Kidney (tissue), 14 donors: ENCODE data around the gene RNF4. TPM values are rescaled to one million over a fixed set of nuclear protein-coding genes. Genes with fewer than 3 reads are reported as not detected.

Experiments used
- DNase-seq, 5 donors: peaks; one replicate each; pipeline ENCODE4 v3.0.0-alpha.2; 2013 to 2020
- FAIRE-seq: peaks from 2 replicates; lab custom pipeline; 2012; peaks lifted over from hg19 to GRCh38; lab: Jason Lieb, UNC
- H3K27ac ChIP-seq, 2 donors: one replicate each; pipeline ENCODE4 v1.7.0; 2013; ENCODE audit warnings: low read depth in 2 of 2, low read length in 2 of 2, inconsistent platforms in 1 of 2
- H3K27me3 ChIP-seq: one replicate; pipeline ENCODE4 v1.7.1; 2013; ENCODE audit warnings: low read length, inconsistent platforms; ENCODE audit not compliant: control insufficient read depth, insufficient read depth
- H3K36me3 ChIP-seq, 3 donors: one replicate each; pipeline versions ENCODE4 v1.7.0 to v1.7.1; 2013; ENCODE audit warnings: low read length in 3 of 3, control low read depth in 1 of 3, inconsistent platforms in 1 of 3; ENCODE audit not compliant: insufficient read depth in 3 of 3, control insufficient read depth in 2 of 3
- H3K4me1 ChIP-seq, 3 donors: one replicate each; pipeline versions ENCODE4 v1.7.0 to v1.7.1; 2013; ENCODE audit warnings: low read length in 3 of 3, inconsistent platforms in 1 of 3, low read depth in 1 of 3; ENCODE audit not compliant: control insufficient read depth in 2 of 3, insufficient read depth in 2 of 3
- H3K4me3 ChIP-seq, 3 donors: one replicate each; pipeline versions ENCODE4 v1.7.0 to v1.8.1; 2013; ENCODE audit warnings: low read length in 3 of 3, control low read depth in 1 of 3, inconsistent platforms in 1 of 3
- H3K9ac ChIP-seq, 3 donors: one replicate each; pipeline versions ENCODE4 v1.7.0 to v1.7.1; 2013; ENCODE audit warnings: low read length in 3 of 3, control low read depth in 1 of 3, inconsistent platforms in 1 of 3
- H3K9me3 ChIP-seq, 3 donors: one replicate each; pipeline versions ENCODE4 v1.7.0 to v1.7.1; 2013; ENCODE audit warnings: low read length in 3 of 3, control low read depth in 1 of 3, inconsistent platforms in 1 of 3; ENCODE audit not compliant: control insufficient read depth in 2 of 3, insufficient read depth in 1 of 3
- CTCF ChIP-seq: IDR thresholded peaks from 3 replicates; pipeline ENCODE4 v1.5.1; 2012; ENCODE audit warnings: mild to moderate bottlenecking, moderate library complexity, borderline replicate concordance; ENCODE audit not compliant: insufficient read depth; ENCODE audit errors: extremely low read depth
- intact Hi-C: fragments of 100-400 bp; cut with DNase I; formaldehyde crosslinking; loops from one replicate; pipeline ENCODE4 v1.11.1; 2022
- polyA plus RNA-seq: library from polyadenylated mRNA; stranded (reverse); fragments of 350-450 nt; fragmentation: Illumina TruSeq; extraction: RNeasy Lipid Tissue Mini Kit (QIAGEN cat#74804); gene quantifications from one replicate; pipeline ENCODE4 v1.2.3, GENCODE V29; 2014; ENCODE audit warnings: low read depth, low replicate concordance; ENCODE audit not compliant: insufficient read depth
- total RNA-seq: library from RNA; stranded (reverse); fragmentation: NEBNext Ultra II Directional; extraction: Animal tissue kit (Norgen Biotek cat#: 25700); gene quantifications from one replicate; pipeline ENCODE4 v1.2.1, GENCODE V29; 2021
- donor health status: control.
- donor health status: control.
- donor health status: control.
- donor health status: control.
- donor health status: control.
- donor health status: DM: yes; HTN: yes; CAD: no.
- donor health status: Normal renal cell carcinoma (clear cell type).

The RNF4 gene
- total and polyA plus RNA-seq, 2 donors from 2014 or later: 24.2 to 61.5 TPM

- no peaks in the 10 kb centered on the region for H3K27me3 ChIP-seq
- H3K27ac ChIP-seq: no peak overlapping the region
- peaks cover 0 to 1% (median 0%) of the 10 kb centered on the region in 3 donors for H3K9me3 ChIP-seq
- FAIRE-seq (no peak), DNase-seq (peak in 1 of 5 donors; percentile 9)
- H3K36me3 ChIP-seq: peaks cover 0 to 10% (median 7%) of the 10 kb centered on the region in 3 donors
- intact Hi-C loops: no loop called here
- no peak overlapping the region for H3K9ac ChIP-seq
- peaks cover 2 to 23% (median 18%) of the 10 kb centered on the region in 3 donors for H3K4me1 ChIP-seq
- no peak for TF ChIP-seq CTCF
- H3K4me3 ChIP-seq: no peak overlapping the region
Observed at GRCh38 chr4:2472187-2472586, 3.3 kb downstream of the RNF4 start.

- FAIRE-seq (no peak), DNase-seq (peak in 2 of 5 donors; percentile 32 to 48)
- Histone ChIP-seq H3K4me1 (peaks cover 0 to 44% (median 39%) of the 10 kb centered on the region in 3 donors), H3K9ac (no peak overlapping the region), H3K36me3 (no peaks in the 10 kb centered on the region), H3K27ac (peak overlapping the region in 1 of 2 donors; percentile 43), H3K27me3 (no peaks in the 10 kb centered on the region), H3K4me3 (peak overlapping the region in 1 of 3 donors; percentile 18), H3K9me3 (no peaks in the 10 kb centered on the region)
- TF ChIP-seq CTCF: no peak
- intact Hi-C loops: no loop called here
Observed at GRCh38 chr4:2478229-2478628, 9.3 kb downstream of the RNF4 start.

- intact Hi-C loops: no loop called here
- H3K9ac ChIP-seq: no peak overlapping the region
- no peak overlapping the region for H3K4me3 ChIP-seq
- no peak for TF ChIP-seq CTCF
- FAIRE-seq: no peak
- peak overlapping the region in 1 of 2 donors; percentile 72 for H3K27ac ChIP-seq
- peaks cover 0 to 56% (median 52%) of the 10 kb centered on the region in 3 donors for H3K4me1 ChIP-seq
- no peak for DNase-seq
- H3K36me3 ChIP-seq: no peaks in the 10 kb centered on the region
- no peaks in the 10 kb centered on the region for H3K27me3 ChIP-seq
- no peaks in the 10 kb centered on the region for H3K9me3 ChIP-seq
Observed at GRCh38 chr4:2480649-2481048, 11.7 kb downstream of the RNF4 start.

- Histone ChIP-seq H3K9me3 (no peaks in the 10 kb centered on the region), H3K36me3 (no peaks in the 10 kb centered on the region), H3K4me3 (no peak overlapping the region), H3K27ac (peak overlapping the region; percentile 41 to 66), H3K4me1 (peaks cover 0 to 64% (median 45%) of the 10 kb centered on the region in 3 donors), H3K9ac (peak overlapping the region in 1 of 3 donors; percentile 10), H3K27me3 (no peaks in the 10 kb centered on the region)
- no peak for TF ChIP-seq CTCF
- FAIRE-seq (no peak), DNase-seq (peak in 1 of 5 donors; percentile 61)
- intact Hi-C loops: no loop called here
Observed at GRCh38 chr4:2482192-2482591, 13.3 kb downstream of the RNF4 start.
